HG03520 (cell line): ENCODE data around the gene RNF212.
"Not testable (repeated sequence)": the region's sequence is repeated elsewhere in the genome, so short reads cannot be mapped to it uniquely, and the experiment has no call there.

ENCODE experiments used
- ATAC-seq: cut with Tn5 transposase; IDR thresholded peaks from one replicate; pipeline ENCODE4 v1.9.1; 2021; ENCODE audit warnings: mild to moderate bottlenecking, moderate library complexity; ENCODE audit not compliant: unreplicated experiment

The RNF212 gene

DNA sequence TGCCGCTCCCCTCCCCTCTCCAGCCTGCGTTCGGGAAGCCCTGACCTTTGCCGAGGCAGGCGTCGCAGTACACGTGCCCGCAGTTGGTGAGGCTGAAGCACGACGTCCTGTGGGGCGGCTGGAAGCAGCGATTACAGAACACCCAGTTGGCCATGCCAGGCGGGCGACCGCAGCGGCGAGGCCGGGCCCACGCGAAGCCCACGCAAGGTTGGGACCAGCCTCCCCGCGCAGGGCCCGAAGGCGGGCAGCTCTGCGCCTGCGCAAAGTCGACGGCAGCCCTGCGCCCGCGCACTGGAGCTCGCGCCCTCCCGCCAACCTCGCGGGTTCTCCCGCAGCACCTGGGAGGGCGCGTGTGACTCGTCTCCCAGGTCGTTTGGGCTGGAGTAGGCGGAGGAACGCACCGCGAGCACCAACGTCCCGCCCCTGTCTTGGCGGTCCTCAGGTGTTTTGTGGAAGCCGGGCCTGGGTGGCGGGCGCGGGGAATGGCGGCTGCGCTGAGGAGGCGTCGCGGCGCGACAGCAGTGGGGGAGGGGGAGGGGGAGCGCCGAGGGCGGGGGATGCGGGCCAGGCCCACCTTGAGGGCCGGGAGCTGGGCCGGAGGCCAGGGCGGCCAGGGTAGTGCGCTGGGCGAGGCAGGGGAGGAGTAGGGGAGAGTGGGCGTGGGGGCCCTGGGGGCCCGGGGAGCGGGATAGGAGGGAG lies at the start of gene RNF212:
Gene RNF212, minus strand, starts transcription at position 254 of the 699 bp plus-strand sequence. Its CDS starts 100 bp downstream, at position 154.
- ATAC-seq, result no peak

- ATAC-seq, result no peak
Measured at GRCh38 chr4:1160351-1160750, 47.0 kb upstream of the RNF212 start.

GRCh38 chr4:1156069-1156468 lies 42.7 kb upstream of the RNF212 start:
- ATAC-seq, result no peak

DNA sequence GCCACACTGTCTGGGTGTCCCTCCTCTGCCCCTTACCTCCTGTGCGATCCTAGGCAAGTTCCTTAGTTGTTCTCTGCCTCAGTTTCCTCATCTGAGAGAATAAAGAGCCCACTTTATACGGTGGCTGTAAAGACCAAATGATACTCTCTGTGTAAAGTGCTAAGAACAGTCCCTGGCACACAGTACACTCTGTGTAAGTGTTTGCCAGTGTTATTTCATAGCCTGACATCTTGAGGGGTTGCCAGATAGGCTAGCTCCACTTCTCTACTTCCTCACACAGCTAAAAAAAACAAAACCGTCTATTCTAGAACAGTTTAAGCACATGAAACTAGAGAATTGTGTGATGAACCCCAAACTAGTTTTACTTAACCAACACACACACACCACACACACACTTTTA lies 42.0 kb upstream of the RNF212 start:
- no peak for ATAC-seq

- ATAC-seq, result no peak
Measured at GRCh38 chr4:1154523-1155182, 41.3 kb upstream of the RNF212 start.

DNA sequence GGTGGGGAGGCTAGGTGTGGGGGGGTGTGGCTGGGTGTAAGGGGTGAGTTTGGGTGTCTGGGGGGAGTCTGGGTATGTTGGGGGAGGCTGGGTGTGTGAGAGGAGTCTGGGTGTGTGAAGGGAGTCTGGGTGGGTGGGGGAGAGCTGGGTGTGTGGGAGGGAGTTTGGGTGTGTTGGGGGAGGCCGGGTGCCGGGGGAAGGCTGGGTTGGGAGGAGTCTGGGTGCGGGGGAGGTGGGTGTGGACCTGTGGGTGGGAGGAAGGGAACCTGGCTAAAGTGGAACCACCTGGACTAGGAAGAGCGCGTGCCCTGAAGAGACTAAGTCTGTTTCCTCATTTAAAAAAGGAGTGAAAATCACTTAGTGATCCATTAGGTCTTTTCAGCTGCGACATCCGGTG lies 40.8 kb upstream of the RNF212 start:
- no peak for ATAC-seq

- no peak for ATAC-seq
Measured at GRCh38 chr4:1153567-1154090, 40.3 kb upstream of the RNF212 start.

- ATAC-seq, result no peak
Measured at GRCh38 chr4:1152290-1152689, 38.9 kb upstream of the RNF212 start.

GRCh38 chr4:1151541-1151940 lies 38.2 kb upstream of the RNF212 start:
- no peak for ATAC-seq

DNA sequence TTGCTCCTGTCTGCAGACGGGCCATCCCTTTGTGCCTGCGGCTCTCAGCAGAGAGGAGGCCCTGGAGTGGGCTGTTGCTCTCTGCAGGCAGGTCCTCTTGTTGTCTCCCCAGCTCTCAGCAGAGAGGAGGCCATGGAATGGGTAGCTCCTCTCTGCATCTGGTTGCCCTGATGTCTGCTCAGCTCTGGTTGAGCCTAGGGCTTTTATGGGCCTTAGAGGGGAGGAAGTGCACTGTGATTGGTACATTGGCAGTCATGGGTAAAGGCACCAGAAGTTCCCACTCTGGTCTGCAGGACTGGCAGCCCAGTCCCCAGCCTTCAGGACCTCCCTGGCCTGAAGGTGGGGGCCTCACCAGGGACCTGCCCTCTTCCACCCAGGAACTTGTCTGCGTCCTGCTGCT lies 37.5 kb upstream of the RNF212 start:
- ATAC-seq, result no peak

DNA sequence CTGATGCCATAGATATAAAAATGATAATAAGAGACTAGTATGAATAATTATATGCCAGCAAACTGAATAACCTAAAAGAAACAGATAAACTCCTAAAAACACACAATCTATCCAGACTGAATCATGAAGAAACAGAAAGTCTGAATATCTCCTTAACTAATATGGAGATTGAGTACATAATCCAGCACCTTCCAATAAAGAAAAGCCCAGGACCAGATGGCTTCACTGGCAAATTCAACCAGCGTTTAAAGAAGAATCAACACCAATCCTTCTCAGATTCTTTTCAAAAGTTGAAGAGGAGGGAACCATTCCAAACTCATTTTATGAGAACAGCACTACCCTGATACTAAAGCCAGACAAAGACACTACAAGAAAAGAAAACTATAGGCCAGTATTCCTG lies 26.5 kb upstream of the RNF212 start:
- ATAC-seq, result no peak

DNA sequence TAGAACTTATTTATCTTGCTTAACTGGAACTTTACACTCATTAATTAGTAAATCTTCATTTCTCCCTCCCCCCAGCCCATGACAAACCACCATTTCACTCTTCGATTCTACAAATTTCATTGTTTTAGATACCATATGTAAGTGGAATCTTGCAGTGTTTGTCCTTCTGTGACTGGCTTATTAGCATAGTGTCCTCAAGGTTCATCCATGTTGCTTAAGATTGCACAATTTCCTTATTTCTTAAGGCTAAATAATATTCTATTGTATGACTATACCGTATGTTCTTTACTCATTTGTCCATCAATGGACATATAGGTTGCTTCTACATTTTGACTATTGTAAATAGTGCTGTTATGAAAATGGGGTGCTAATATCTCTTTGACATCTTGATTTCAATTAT lies 24.5 kb upstream of the RNF212 start:
- ATAC-seq, result no peak

DNA sequence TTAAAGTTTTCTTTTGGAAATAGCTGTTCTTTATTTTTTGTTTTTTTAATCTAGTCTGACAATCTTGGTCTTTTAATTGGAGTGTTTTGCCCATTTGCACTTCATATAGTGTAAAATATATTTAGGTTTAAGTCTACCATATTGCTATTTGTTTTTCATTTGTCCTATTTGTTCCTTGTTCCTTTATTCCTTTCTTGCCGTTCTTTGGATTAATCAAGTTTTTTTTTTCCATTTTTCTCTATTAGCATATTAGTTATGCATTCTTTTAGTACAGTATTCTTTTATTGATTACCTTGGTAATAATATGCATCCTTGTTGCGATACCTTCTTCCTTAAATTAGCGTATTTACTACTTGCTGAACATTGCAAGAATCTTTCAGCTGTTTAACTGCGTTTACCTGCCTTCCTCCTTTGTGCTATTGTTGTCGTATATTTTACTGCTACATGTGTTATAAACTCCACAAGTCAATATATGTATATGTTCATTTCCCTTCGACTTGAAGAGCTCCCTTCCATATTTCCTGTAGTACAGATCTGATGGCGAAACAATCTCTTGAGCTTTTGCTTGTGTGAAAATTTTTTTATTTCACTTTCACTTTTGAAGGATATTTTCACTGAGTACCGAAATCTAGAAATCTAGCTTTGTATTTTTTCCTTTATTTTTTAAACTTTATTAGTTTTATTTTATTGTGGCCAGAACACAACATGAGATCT lies 23.9 kb upstream of the RNF212 start:
- ATAC-seq, result no peak

GRCh38 chr4:1136048-1136447 lies 22.7 kb upstream of the RNF212 start:
- no peak for ATAC-seq

DNA sequence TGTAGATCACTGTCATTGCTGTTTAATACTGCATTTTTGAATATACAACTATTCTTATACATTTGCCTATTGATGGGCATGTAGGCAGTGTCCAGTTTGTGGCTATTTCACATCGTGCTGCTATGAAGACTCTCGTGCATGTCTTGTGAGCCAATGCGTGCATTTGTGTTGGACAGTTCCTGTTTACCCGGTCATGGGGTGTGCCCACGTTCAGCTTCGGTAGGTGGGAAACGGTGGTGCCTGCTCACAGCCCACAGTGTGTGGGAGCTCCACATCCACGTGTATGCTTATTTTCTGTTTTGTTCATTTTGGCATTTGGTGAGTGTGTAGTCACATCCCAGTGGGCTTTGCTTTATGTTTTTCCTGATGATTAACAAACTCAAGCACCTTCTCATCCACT lies 19.7 kb upstream of the RNF212 start:
- no peak for ATAC-seq

DNA sequence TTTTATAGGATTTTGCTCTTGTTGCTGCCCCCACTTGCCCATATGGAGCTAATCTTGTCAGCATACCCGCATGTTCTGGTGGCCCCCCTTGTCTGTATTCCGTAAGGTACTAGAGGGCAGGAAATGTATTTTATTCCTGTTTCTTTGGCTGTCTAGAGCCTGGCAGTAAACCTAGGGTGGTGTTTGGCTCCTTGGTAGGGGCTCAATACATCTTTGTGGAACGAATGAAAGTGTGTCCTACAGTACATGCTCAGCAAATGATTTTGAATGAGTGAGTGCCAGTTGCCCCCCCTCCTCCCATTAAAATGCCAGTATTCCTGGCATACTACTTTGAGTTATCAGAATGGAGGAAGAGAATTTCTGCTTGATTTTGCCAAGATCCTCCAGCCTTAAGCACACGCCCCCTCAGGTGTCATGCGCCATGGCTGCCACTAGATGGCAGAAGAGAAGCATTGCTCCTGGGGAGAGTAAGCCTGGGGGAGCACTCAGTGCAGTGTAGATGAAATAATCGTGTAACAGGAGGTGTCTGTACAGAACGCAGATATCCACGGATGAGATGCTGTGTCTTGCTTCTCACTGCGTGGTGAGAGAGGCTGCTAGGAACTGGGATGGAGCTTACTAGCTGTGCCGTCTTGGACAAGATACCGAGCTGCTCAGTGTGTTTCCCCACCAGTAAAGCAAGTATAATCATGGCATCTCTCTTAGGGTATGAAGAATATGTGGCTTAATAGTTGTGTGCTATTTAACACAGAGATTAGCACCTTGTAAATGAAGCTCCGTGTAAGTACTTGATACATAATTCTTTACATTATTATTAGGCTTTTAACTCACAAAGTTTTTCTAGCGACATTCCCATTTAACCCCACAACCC lies 17.2 kb upstream of the RNF212 start:
- ATAC-seq, result peak; percentile 86

DNA sequence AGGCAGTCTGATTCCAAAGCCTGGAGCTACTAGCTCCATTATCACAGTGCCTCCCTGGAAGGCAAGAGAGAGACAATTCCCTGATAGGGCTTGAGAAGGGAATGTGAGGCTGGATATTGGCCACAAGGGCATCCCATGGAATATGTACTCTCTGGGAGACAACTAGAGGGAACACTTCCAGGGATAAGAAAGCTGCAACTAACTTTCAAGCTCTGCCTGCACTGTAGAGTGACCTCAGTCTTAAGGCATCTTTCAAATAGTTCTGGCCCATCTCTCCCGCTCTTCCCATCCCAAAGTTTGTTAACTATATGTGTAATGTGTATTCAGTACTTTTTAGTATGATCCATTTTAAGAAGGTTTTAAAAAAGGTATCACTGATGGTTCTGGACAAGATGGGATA lies 13.1 kb upstream of the RNF212 start:
- no peak for ATAC-seq

- not testable (repeated sequence) for ATAC-seq
Measured at GRCh38 chr4:1125466-1125865, 12.1 kb upstream of the RNF212 start.

DNA sequence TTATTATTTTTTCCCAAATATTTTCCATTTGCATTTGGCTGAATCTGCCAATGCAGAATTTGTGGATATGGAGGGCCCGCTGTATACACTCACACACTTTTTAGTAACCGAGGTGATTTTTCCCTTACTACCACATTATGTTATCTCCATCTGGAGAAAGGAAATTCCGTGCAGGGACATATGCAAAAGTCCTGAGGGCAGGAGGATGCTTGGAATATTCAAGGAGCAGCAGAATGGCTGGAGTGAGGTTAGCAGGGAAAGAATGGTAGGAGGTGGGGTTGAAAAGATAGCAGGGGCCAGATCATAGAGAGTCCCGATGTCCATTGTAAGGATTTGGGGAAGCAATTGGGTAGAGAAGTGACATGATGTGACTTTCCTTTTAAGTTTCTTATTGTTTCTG lies 11.5 kb upstream of the RNF212 start:
- no peak for ATAC-seq

DNA sequence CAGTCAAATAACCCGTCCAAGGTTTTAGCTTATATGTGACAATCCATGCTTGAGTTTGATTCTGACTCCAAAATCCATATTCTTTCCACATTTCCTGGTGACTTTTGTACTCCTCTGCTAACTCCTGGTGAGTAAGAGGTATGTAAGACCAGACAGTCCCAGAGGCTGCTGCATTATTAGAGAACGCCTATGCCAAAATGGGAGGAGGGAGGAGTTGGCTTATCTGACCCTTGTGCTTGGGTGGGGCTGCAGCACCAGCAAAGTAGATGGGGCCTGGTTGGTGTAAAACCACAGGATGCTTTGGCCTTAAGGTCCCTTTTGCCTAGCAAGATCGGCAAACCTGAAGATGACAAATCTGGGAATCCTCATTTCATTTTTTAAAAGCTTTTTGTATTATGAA lies 9.1 kb upstream of the RNF212 start:
- ATAC-seq, result no peak

DNA sequence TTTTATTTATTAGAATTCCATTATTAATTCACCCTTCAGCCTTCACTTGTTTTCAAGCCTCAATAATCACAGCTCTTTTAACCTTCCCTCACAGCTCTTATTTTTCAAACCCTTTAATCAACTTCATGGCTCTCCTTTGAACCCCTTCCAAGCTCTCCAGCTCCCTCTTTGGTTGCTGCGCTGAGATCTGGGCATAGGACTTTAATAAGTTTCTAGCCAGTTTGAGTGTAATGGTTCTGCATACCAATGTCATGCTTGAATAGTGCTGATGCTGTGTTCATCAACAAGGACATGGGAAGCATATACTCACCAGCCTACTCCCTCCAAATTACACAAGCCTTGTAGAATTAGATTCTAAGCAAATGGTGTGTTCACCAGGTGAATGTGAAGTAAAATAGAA lies 3.5 kb upstream of the RNF212 start:
- ATAC-seq, result no peak
